ENCODE data around the gene SUN5.

GRCh38 chr20:33022289-33022688 lies 18.1 kb upstream of the SUN5 start:
- TF ChIP-seq CHD4 (IDR thresholded peaks at IDR 0.05; ENCODE audit: borderline replicate concordance) (no peak), CEBPB (IDR thresholded peaks at IDR 0.05) (no peak), CTCF (IDR thresholded peaks at IDR 0.05) (no peak), EP300 (IDR thresholded peaks at IDR 0.05) (no peak), ZFP36 (IDR thresholded peaks at IDR 0.05; ENCODE audit: borderline replicate concordance, partially characterized antibody) (no peak), MAFK (IDR thresholded peaks at IDR 0.05; ENCODE audit: partially characterized antibody) (no peak), BHLHE40 (IDR thresholded peaks at IDR 0.05; ENCODE audit: low read depth, low read length) (no peak), HOXA7 (CRISPR knock-in tag; IDR thresholded peaks at IDR 0.05) (no peak), FOSB (CRISPR knock-in tag; IDR thresholded peaks at IDR 0.05) (no peak), JUN (IDR thresholded peaks at IDR 0.05) (no peak), MAZ (IDR thresholded peaks at IDR 0.05; ENCODE audit: borderline replicate concordance, low read depth, low read length) (no peak), HOXB5 (CRISPR knock-in tag; IDR thresholded peaks at IDR 0.05) (no peak), POLR2A (IDR thresholded peaks at IDR 0.05; ENCODE audit: low read length) (no peak)
- TF ChIP-seq, protein P1, sequence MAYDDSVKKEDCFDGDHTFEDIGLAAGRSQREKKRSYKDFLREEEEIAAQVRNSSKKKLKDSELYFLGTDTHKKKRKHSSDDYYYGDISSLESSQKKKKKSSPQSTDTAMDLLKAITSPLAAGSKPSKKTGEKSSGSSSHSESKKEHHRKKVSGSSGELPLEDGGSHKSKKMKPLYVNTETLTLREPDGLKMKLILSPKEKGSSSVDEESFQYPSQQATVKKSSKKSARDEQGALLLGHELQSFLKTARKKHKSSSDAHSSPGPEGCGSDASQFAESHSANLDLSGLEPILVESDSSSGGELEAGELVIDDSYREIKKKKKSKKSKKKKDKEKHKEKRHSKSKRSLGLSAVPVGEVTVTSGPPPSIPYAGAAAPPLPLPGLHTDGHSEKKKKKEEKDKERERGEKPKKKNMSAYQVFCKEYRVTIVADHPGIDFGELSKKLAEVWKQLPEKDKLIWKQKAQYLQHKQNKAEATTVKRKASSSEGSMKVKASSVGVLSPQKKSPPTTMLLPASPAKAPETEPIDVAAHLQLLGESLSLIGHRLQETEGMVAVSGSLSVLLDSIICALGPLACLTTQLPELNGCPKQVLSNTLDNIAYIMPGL (CRISPR knock-in tag; IDR thresholded peaks at IDR 0.05; ENCODE audit: borderline replicate concordance), result no peak

All from A549 (cell line).